Measurements from ENCODE around the gene MAGEA10.
"Not testable (repeated sequence)": the region's sequence is repeated elsewhere in the genome, so short reads cannot be mapped to it uniquely, and the experiment has no call there.

MAGEA10 gene

GRCh38 chrX:152138388-152138784, at the start of gene MAGEA10:
TSS of gene MAGEA10 (minus strand) at chrX:152138577. CDS start at chrX:152135620, 2,957 bp downstream.
- no peak for DNase-seq (ENCODE audit: low spot score)

DNA sequence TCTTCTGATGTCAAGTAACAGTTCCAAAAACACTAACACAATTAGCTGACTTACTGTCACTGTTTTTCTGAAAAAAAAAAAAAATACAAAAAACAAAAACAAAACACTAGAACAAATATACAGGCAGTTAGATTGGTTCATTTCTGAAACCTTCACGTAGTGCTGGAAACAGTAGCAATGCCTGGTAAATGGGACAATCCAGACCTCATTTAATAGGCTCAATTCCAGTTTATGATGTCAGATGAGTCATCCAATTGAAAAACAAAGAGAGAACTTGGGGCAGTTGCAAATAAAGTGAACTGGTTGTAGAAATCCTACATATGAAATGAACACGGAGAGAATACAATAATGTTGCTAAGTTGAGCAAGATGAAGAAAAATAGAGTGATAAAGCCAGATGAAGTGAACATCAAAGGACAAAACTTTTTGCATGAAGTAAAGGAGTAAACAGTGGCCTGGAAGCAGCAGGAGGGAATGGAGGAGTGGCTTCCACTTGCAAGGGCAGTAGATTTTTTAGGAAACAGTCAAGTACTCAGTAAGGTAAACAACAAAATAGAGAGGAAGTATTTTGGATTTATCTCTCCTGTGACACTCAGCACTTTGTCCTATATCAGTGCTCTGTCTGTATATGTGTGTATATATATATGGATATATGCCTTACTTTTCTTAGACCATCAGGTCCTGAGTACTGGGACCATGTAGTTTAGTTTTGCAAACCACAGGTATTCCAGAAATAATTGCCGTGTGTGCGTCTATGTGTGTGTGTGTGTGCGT, 39.3 kb upstream of the MAGEA10 start:
- DNase-seq (ENCODE audit: low spot score) = no peak

DNA sequence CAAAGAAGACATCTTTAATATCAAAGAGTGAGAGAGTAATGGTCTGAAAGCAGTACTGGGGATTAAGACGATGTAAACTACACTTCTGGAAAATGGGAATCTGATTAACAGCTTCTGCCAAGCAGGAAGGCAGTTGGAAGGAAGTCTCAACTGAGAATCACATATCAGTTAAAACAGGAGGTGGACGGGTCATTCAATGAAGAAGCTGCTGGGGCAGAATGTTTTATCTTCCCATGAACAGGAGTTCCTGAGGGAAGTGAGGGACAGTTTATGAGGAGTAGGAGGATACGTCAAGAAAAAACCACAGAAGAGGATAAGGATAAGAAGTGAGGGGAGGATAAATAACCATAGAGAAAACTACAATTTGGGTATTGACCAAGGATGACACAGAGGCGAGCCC, 38.7 kb upstream of the MAGEA10 start:
- no peak for DNase-seq (ENCODE audit: low spot score)

DNA sequence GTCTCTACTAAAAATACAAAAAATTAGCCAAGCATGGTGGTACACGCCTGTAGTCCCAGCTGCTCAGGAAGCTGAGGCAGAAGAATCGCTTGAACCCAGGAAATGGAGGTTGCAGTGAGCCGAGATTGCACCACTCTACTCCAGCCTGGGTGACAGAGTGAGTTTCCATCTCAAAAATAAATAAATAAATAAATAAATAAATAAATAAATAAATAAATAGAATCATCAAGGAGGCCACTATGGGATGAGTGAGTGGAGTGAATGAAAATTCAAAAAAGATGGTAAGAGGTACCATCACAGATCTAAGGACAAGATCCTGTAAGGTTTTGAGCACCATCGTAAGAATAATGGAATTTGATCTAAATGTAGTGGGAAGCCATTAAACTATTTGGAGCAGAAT, 37.5 kb upstream of the MAGEA10 start:
- not testable (repeated sequence) for DNase-seq (ENCODE audit: low spot score)

GRCh38 chrX:152173923-152174322, 35.5 kb upstream of the MAGEA10 start:
- DNase-seq (ENCODE audit: low spot score) = not testable (repeated sequence)

GRCh38 chrX:152170621-152171020, 32.2 kb upstream of the MAGEA10 start:
- no peak for DNase-seq (ENCODE audit: low spot score)

- no peak for DNase-seq (ENCODE audit: low spot score)
These were observed 26.8 kb upstream of the MAGEA10 start for GRCh38 chrX:152165033-152165743.

- no peak for DNase-seq (ENCODE audit: low spot score)
These were observed 18.7 kb upstream of the MAGEA10 start for GRCh38 chrX:152157042-152157441.

DNA sequence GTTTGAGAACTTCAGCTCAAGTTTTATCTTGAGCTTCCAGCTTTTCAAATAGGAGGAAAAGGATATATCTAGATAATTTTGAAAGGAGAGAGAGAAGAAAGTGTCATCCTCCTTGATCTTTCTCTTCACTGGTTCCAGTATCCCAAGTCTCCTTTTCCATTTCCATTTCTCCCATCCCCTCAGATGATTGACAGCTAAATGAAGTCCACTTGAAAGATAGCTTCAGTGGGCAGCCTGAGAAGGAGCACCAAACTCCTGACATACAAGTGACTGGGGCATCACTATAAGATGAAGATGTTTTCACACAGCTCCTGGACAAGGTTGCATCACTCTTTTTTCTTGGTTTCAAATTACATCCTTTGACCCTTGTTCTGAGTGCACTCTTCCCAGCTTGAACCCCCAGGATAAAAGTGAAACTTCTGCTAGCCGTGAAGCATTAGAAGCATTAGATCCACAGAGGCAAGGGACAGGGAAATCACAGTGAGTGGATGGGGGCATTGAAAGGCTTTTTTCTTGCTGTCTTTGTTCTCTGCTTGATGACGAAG, 17.5 kb upstream of the MAGEA10 start:
- DNase-seq (ENCODE audit: low spot score) = no peak

DNA sequence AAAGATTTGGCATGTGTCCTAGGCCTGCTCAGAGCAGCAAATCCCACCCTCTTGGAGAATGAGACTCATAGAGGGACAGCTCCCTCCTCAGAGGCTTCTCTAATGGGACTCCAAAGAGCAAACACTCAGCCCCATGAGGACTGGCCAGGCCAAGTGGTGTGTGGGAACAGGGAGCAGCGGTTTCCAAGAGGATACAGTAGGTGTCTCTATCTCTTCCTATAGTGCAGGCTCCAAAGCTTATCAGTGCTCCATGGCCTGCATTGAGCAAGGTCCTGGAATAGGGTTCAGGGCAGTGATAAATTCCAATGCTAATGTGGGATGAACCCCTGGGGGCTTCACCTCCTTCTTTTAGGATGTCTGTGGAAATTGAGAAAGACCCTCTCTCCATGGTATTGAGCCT, 15.7 kb upstream of the MAGEA10 start:
- no peak for DNase-seq (ENCODE audit: low spot score)

DNA sequence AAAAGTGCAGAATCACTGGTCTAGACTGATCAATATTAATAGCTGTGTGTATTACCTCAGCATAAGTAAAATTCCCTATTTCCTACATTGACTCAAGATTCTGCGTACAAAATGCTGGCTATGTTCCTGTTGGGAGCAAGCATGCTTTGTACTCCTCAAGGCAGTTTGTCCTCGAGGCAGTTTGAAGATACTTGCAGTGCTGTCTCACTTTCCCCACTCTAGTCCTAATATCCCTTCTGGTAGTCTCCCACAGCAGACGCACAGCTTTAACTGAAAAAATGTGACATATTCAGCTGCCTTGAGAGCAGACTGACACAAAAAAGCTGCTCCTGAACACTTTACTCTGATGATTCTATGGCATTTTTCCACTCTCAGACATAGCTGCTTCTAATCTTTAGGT, 12.9 kb upstream of the MAGEA10 start:
- no peak for DNase-seq (ENCODE audit: low spot score)

DNA sequence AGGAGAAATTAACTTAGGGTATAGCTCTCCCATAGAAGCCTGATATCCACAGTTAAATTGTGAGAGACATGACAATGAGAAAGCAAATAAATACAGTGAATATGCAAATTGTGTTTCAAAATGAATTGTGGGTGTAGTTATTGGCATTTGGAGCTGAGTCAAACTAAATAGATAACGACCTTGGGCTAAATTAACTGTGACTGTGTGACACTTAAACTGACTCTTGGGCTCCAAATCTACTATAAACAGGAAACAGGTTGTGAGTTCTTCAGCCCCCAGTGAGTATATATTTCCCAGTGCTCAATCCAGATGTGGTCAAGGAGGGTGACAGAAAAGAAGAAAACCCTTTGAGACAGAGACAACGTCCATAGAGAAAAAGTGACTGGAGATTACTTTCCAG, 11.3 kb upstream of the MAGEA10 start:
- DNase-seq (ENCODE audit: low spot score) = no peak

- no peak for DNase-seq (ENCODE audit: low spot score)
These were observed 1.2 kb upstream of the MAGEA10 start for GRCh38 chrX:152139589-152139988.

- no peak for DNase-seq (ENCODE audit: low spot score)
These were observed 498 bp downstream of the MAGEA10 start for GRCh38 chrX:152137771-152138387.

GRCh38 chrX:152136312-152136711, 2.1 kb downstream of the MAGEA10 start:
- DNase-seq (ENCODE audit: low spot score) = no peak

DNA sequence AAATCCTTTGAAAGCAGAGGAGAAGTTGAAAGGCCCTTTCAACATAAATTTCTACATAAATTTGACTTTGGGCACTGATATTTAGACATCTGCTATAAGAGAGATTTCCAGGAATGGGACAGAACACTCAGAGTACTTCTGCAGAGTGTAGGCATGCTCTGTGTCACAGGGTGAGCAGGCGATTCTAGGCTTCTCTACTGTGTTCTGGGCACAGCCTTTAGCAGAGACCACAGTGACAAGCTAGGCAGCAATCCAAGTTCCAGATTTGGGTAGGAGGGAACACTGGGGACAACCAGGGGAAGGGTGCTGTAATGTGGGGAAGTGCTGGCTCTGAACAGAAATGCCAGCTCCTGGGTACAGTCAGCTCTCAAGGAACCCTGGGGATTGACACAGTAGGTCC, 6.9 kb downstream of the MAGEA10 start:
- DNase-seq (ENCODE audit: low spot score) = no peak

DNA sequence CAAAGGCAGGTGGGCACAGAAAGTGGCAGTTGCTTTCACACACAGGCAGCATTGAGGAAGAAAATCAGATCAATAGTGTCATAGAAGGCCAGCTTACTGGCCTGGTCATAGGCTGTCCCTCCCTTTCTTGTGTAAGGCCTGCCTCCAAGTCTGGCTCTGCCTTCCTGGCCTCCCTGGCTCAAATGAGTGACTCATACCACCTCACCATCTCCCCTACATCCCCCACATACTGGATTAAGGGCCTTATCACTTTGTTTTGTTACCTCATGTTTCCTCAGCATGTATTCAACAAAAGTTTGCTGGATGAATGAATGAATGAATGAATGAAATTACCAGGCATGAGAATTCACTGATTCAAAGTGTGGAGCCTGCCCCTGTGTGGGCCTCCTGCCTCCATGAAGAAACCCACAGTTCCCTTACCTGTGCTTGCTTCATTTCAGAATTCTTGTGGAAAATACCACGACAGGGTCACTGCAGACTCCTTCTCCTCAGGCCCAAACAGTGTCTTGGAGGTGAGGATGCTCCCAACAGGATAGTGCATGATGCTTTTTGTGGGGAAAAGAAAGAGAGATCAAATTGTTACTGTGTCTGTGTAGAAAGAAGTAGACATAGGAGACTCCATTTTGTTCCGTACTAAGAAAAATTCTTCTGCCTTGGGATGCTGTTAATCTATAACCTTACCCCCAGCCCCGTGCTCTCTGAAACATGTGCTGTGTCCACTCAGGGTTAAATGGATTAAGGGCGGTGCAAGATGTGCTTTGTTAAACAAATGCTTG, 9.1 kb downstream of the MAGEA10 start:
- not testable (repeated sequence) for DNase-seq (ENCODE audit: low spot score)

GRCh38 chrX:152117305-152117704, 21.1 kb downstream of the MAGEA10 start:
- DNase-seq (ENCODE audit: low spot score) = no peak

DNA sequence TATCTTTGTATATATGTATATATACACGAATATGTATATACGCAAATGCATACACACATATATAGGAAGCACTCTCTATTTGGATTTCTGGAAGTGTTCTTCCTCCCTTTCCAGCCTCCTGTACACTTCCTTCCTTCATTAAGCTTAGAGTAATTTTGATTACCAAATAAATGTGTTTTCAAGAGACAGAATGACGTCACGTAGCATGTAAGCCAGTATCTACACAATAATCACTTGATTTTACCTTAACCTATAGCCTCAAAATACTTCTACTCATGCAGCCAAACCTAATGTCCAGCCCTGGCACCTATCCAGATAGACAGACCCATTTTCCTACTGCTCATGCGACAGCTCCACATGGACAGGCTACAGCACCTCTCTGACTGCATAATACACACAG, 29.9 kb downstream of the MAGEA10 start:
- DNase-seq (ENCODE audit: low spot score) = no peak

GRCh38 chrX:152103866-152104265, 34.5 kb downstream of the MAGEA10 start:
- DNase-seq (ENCODE audit: low spot score) = no peak

DNA sequence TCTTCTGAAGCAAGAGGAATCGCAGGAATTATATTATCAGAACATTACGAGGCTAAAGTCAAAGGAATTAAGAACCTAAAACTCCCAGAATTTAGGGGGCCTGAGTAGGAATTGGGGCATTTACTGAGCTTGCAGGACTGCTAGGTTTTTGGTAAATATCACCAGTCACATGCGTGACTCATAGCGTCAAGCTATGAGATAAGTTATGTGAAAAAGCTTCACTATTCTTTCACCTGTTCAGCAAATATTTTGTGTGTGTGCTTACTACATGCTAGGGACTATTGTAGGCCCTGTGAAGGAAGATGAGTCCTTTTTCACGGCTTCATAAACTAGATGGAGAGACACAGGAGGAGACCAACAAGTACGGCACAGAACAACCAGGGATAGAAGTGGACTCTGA, 52.2 kb downstream of the MAGEA10 start:
- no peak for DNase-seq (ENCODE audit: low spot score)
